ENCODE results near the gene TECPR1. TPM values are rescaled to one million over a fixed set of nuclear protein-coding genes. Genes with fewer than 3 reads are reported as not detected.

TECPR1 gene
- total RNA-seq, 4 donors from 2014 or later, result 16.1 to 32.4 (median 22.5) TPM

DNA sequence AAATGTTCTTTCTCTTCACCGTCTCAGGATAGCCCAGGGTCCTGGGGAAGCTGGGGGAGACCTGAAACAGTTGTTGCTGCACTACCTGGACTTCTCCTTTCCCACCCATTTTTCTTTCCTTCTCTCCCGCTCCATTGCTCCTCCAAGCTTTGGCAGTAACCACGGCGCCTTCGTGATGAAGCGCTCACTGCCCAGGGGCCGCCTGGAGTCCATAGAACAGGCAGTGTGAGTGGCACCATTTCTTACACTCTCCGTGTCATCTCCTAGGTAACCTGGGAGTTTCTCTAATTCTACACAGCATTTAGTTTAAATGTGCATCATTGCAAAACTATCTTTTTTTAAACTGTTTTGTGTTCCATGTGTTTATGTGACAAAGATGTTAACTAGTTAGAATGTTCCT is 81.1 kb downstream of the TECPR1 start:
- Histone ChIP-seq H3K9me3 (no peaks in the 10 kb centered on the region), H3K27ac (replicated peaks in 1 of 4) (no peak overlapping the region), H3K27me3 (no peaks in the 10 kb centered on the region), H3K4me3 (no peak overlapping the region), H3K36me3 (peaks cover 5 to 44% (median 31%) of the 10 kb centered on the region in 4 donors), H3K4me1 (peaks cover 0 to 5% (median 2%) of the 10 kb centered on the region in 4 donors)
- TF ChIP-seq POLR2AphosphoS5 (IDR thresholded peaks at IDR 0.05) (no peak), EP300 (IDR thresholded peaks at IDR 0.05) (no peak), POLR2A (IDR thresholded peaks at IDR 0.05; ENCODE audit: low read depth) (no peak), CTCF (IDR thresholded peaks at IDR 0.05) (no peak)
- no peak for DNase-seq (ENCODE audit: extremely low spot score)
- WGBS, result 90% methylated on average over 8 of the region's 8 CpGs
- intact Hi-C loops (cut with DNase I), result no loop called here

DNA sequence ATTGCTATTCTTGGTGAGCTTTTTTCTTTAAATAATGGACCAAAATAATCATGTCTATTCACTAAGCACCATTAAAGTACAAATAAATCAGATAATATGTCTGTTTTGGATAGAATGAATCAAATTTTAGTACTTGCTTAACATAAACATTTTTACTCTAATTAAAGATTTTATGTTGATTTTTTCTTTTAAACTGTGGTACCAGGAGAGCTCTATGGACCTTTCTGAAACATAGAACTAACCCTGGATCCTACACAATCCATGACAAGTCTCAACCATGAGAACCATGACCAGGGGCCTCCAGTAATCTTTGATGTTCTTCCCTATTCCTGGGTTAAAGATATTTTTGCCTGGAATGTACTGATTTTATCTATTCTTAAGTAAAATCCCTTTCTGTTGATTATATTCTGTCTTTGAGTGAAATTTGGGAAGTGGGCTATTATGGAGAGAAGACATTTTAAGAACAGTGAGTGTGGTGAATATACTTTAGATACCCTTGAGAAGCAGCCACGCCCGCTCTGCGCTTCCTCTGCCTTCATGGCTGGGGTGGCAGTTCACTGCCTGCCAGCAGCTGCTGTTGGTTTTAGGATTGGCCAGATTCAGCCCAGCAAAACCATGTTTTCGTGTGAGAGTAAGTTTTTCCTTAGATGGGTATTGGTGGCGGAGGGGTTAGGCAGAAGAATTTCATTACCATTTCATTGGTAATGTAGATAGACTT is 83.0 kb downstream of the TECPR1 start:
- Histone ChIP-seq H3K9me3 (no peaks in the 10 kb centered on the region), H3K4me3 (no peak overlapping the region), H3K36me3 (peaks cover 0 to 28% (median 20%) of the 10 kb centered on the region in 4 donors), H3K27ac (replicated peaks in 1 of 4) (no peak overlapping the region), H3K27me3 (no peaks in the 10 kb centered on the region), H3K4me1 (peaks cover 0 to 9% (median 8%) of the 10 kb centered on the region in 4 donors)
- DNase-seq (ENCODE audit: extremely low spot score), result no peak
- 96% methylated on average over 5 of the region's 5 CpGs for WGBS
- no peak for TF ChIP-seq CTCF (IDR thresholded peaks at IDR 0.05)
- TF ChIP-seq POLR2AphosphoS5 (IDR thresholded peaks at IDR 0.05), result no peak
- TF ChIP-seq EP300 (IDR thresholded peaks at IDR 0.05), result no peak
- no peak for TF ChIP-seq POLR2A (IDR thresholded peaks at IDR 0.05; ENCODE audit: low read depth)
- intact Hi-C loops (cut with DNase I), result loop anchor here (1.0 to 2.0 kb wide), 2 partner anchors 63 to 148 kb away; partner anchors contain the start of gene LMTK2

DNA sequence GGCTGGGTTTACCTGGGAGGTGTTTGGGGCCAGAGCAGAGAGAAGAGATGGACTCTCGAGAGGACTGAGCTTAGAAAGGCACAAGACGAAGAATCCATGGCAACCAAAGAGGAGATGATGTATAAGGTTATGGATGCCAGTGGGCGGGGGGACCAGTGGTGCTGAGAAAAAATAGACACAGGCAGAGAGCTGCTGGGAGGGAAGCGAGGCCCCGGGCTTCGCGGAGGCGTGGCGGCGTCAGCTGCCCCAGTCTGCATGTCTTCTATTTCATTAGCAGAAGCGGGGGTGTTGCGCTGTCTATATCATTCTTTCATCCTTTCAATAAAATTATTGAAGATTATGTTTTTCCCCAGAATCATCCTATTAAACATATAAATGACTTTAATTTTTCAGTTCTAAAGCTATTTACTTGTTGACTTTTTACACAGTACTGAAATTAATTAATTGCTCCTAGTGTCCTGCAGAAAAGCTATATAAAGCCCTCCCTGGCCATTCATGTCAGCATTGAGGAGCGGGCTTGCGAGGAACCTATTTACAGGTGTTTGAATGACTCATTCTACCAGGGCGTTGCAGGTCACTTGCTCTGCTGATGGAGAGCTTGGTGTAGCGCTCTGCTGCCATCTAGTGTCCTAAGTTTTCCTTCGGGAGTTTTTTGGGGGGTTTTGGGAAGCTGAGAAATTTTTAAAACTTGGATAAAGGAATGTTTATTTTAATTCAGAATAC is 83.7 kb downstream of the TECPR1 start:
- H3K36me3 ChIP-seq, result peaks cover 0 to 28% (median 20%) of the 10 kb centered on the region in 4 donors
- H3K4me1 ChIP-seq, result peaks cover 0 to 16% (median 14%) of the 10 kb centered on the region in 4 donors
- H3K27me3 ChIP-seq, result no peaks in the 10 kb centered on the region
- TF ChIP-seq EP300 (IDR thresholded peaks at IDR 0.05), result no peak
- TF ChIP-seq POLR2A (IDR thresholded peaks at IDR 0.05; ENCODE audit: low read depth), result no peak
- peak in 1 of 2 donors; percentile 29 for TF ChIP-seq POLR2AphosphoS5 (IDR thresholded peaks at IDR 0.05)
- TF ChIP-seq CTCF (IDR thresholded peaks at IDR 0.05), result peak; percentile 76 to 82 (median 77)
- 66% methylated on average over 17 of the region's 17 CpGs for WGBS
- H3K27ac ChIP-seq (replicated peaks in 1 of 4), result no peak overlapping the region
- DNase-seq (ENCODE audit: extremely low spot score), result no peak
- H3K9me3 ChIP-seq, result no peaks in the 10 kb centered on the region
- intact Hi-C loops (cut with DNase I), result loop anchor here (2.0 kb wide), 1 partner anchor 148 kb away; no protein-coding TSS in a partner anchor
- H3K4me3 ChIP-seq, result no peak overlapping the region

DNA sequence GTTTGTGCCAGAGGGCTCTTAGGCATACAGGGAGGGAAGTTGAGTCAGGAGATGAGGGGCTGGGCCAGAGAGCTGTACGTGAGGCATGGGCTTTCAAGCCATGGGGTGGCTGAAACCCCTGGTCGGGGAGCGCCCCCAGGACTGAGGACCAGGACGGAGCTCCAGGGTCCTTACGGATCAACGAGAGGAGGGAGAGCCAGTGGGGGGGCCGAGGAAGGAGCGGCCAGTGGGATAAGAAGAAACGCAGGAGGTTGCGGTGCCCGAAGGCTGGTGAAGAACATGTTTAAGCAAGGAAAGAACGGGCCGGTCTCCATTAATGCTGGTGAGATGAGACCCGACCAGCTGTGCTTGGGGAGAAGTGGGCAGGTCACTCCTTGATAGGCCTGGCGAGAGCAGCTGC is 84.4 kb downstream of the TECPR1 start:
- H3K36me3 ChIP-seq, result peaks cover 0 to 24% (median 17%) of the 10 kb centered on the region in 4 donors
- H3K27ac ChIP-seq (replicated peaks in 1 of 4), result no peak overlapping the region
- TF ChIP-seq POLR2AphosphoS5 (IDR thresholded peaks at IDR 0.05), result no peak
- no peak for TF ChIP-seq CTCF (IDR thresholded peaks at IDR 0.05)
- no peak for TF ChIP-seq POLR2A (IDR thresholded peaks at IDR 0.05; ENCODE audit: low read depth)
- TF ChIP-seq EP300 (IDR thresholded peaks at IDR 0.05), result no peak
- intact Hi-C loops (cut with DNase I), result loop anchor here (2.0 kb wide), 1 partner anchor 147 kb away; no protein-coding TSS in a partner anchor
- no peaks in the 10 kb centered on the region for H3K27me3 ChIP-seq
- no peak for DNase-seq (ENCODE audit: extremely low spot score)
- H3K4me3 ChIP-seq, result no peak overlapping the region
- H3K4me1 ChIP-seq, result peaks cover 0 to 16% (median 14%) of the 10 kb centered on the region in 4 donors
- 91% methylated on average over 15 of the region's 15 CpGs for WGBS
- no peaks in the 10 kb centered on the region for H3K9me3 ChIP-seq
